Fibroblast of skin of left quadriceps (primary cell): ENCODE data around the gene NRG2.

ENCODE experiments used
- DNase-seq, 2 experiments: peaks; one replicate each; pipeline ENCODE4 v3.0.0-alpha.2; 2013; ENCODE audit warnings: low read depth in 2 of 2

NRG2 gene

GRCh38 chr5:139838381-139839197, 204.5 kb downstream of the NRG2 start:
- DNase-seq: no peak

- DNase-seq: no peak
Measured at GRCh38 chr5:139837711-139838380, 205.3 kb downstream of the NRG2 start.

GRCh38 chr5:139836469-139837208, 206.5 kb downstream of the NRG2 start:
- no peak for DNase-seq

- no peak for DNase-seq
Measured at GRCh38 chr5:139835656-139836055, 207.4 kb downstream of the NRG2 start.

- no peak for DNase-seq
Measured at GRCh38 chr5:139833525-139833924, 209.6 kb downstream of the NRG2 start.

- DNase-seq: no peak
Measured at GRCh38 chr5:139831624-139832023, 211.5 kb downstream of the NRG2 start.

GRCh38 chr5:139829471-139829870, 213.6 kb downstream of the NRG2 start:
- DNase-seq: no peak

GRCh38 chr5:139828207-139828895, 214.7 kb downstream of the NRG2 start:
- DNase-seq: no peak

GRCh38 chr5:139825690-139826089, 217.4 kb downstream of the NRG2 start:
- no peak for DNase-seq

- DNase-seq: no peak
Measured at GRCh38 chr5:139823757-139824355, 219.2 kb downstream of the NRG2 start.

- DNase-seq: no peak
Measured at GRCh38 chr5:139822553-139823425, 220.3 kb downstream of the NRG2 start.

GRCh38 chr5:139821806-139822552, 221.1 kb downstream of the NRG2 start:
- DNase-seq: no peak

- no peak for DNase-seq
Measured at GRCh38 chr5:139820606-139821005, 222.5 kb downstream of the NRG2 start.

GRCh38 chr5:139820130-139820529, 223.0 kb downstream of the NRG2 start:
- no peak for DNase-seq

- no peak for DNase-seq
Measured at GRCh38 chr5:139817970-139818369, 225.1 kb downstream of the NRG2 start.

GRCh38 chr5:139817362-139817761, 225.7 kb downstream of the NRG2 start:
- DNase-seq: no peak

- no peak for DNase-seq
Measured at GRCh38 chr5:139816566-139816965, 226.5 kb downstream of the NRG2 start.

- DNase-seq: no peak
Measured at GRCh38 chr5:139814704-139815280, 228.3 kb downstream of the NRG2 start.

- DNase-seq: no peak
Measured at GRCh38 chr5:139814191-139814601, 228.9 kb downstream of the NRG2 start.
